ENCODE measurements around the gene IL1F10.

- no peak for TF ChIP-seq CTCF (IDR thresholded peaks at IDR 0.05)
- TF ChIP-seq POLR2AphosphoS5 (IDR thresholded peaks at IDR 0.05), result no peak
- no peak for TF ChIP-seq EP300 (IDR thresholded peaks at IDR 0.05)
- no peak for TF ChIP-seq POLR2A (IDR thresholded peaks at IDR 0.05)
Observed at GRCh38 chr2:113054066-113054465, 13.7 kb upstream of the IL1F10 start.
